Measurements from ENCODE around the gene CEP128.
A peak's percentile ranks its signal among the peaks of the same experiment; 100 is the strongest.

CEP128 gene

GRCh38 chr14:80692903-80693302 is 248.6 kb downstream of the CEP128 start:
- Histone ChIP-seq H2AFZ (ENCODE audit: low read depth, low read length) (no peak overlapping the region), H3K9me3 (ENCODE audit: insufficient read depth, low read length, severe bottlenecking) (no peaks in the 10 kb centered on the region), H4K20me1 (ENCODE audit: insufficient read depth, low read length) (no peaks in the 10 kb centered on the region), H3K9ac (ENCODE audit: low read depth, low read length) (no peak overlapping the region), H3K27ac (ENCODE audit: low read length) (no peak overlapping the region), H3K4me1 (ENCODE audit: insufficient read depth, low read length) (peaks cover 12% of the 10 kb centered on the region; the same call in 1 of the 2 replicates), H3K4me2 (ENCODE audit: insufficient read depth, low read length) (no peak overlapping the region), H3K79me2 (ENCODE audit: insufficient read depth, low read length) (no peaks in the 10 kb centered on the region), H3K36me3 (ENCODE audit: insufficient read depth, low read length) (peaks cover 14% of the 10 kb centered on the region; the same call in 1 of the 2 replicates), H3K27me3 (ENCODE audit: insufficient read depth, low read length, poor library complexity) (no peaks in the 10 kb centered on the region), H3K4me3 (ENCODE audit: low read depth in 1 of 2, low read length in 2 of 2) (no peak overlapping the region)
- TF ChIP-seq CTCF (IDR thresholded peaks at IDR 0.05; ENCODE audit: borderline replicate concordance, extremely low read depth, low read length, poor library complexity, severe bottlenecking) (no peak), EZH2 (IDR thresholded peaks at IDR 0.05; ENCODE audit: borderline replicate concordance, low read depth, low read length, severe bottlenecking) (no peak)
- no peak for ATAC-seq (ENCODE audit: insufficient read depth, low read depth)
- no peak for DNase-seq

- Histone ChIP-seq H3K4me1 (ENCODE audit: insufficient read depth, low read length) (no peaks in the 10 kb centered on the region), H3K27ac (ENCODE audit: low read length) (no peak overlapping the region), H4K20me1 (ENCODE audit: insufficient read depth, low read length) (no peaks in the 10 kb centered on the region), H3K9ac (ENCODE audit: low read depth, low read length) (no peak overlapping the region), H3K36me3 (ENCODE audit: insufficient read depth, low read length) (peaks cover 45% of the 10 kb centered on the region), H3K79me2 (ENCODE audit: insufficient read depth, low read length) (peaks cover 13% of the 10 kb centered on the region; the same call in 1 of the 2 replicates), H3K4me2 (ENCODE audit: insufficient read depth, low read length) (no peak overlapping the region), H3K4me3 (ENCODE audit: low read depth in 1 of 2, low read length in 2 of 2) (no peak overlapping the region), H3K27me3 (ENCODE audit: insufficient read depth, low read length, poor library complexity) (no peaks in the 10 kb centered on the region), H3K9me3 (ENCODE audit: insufficient read depth, low read length, severe bottlenecking) (peaks cover 46% of the 10 kb centered on the region), H2AFZ (ENCODE audit: low read depth, low read length) (no peak overlapping the region)
- TF ChIP-seq EZH2 (IDR thresholded peaks at IDR 0.05; ENCODE audit: borderline replicate concordance, low read depth, low read length, severe bottlenecking): no peak
- no peak for TF ChIP-seq CTCF (IDR thresholded peaks at IDR 0.05; ENCODE audit: borderline replicate concordance, extremely low read depth, low read length, poor library complexity, severe bottlenecking)
- no peak for ATAC-seq (ENCODE audit: insufficient read depth, low read depth)
- no peak for DNase-seq
Observed at GRCh38 chr14:80681651-80682050, 259.9 kb downstream of the CEP128 start.

- Histone ChIP-seq H3K4me1 (ENCODE audit: insufficient read depth, low read length) (no peaks in the 10 kb centered on the region), H3K79me2 (ENCODE audit: insufficient read depth, low read length) (peaks cover 13% of the 10 kb centered on the region; the same call in 1 of the 2 replicates), H2AFZ (ENCODE audit: low read depth, low read length) (no peak overlapping the region), H3K9me3 (ENCODE audit: insufficient read depth, low read length, severe bottlenecking) (peaks cover 46% of the 10 kb centered on the region), H3K9ac (ENCODE audit: low read depth, low read length) (no peak overlapping the region), H4K20me1 (ENCODE audit: insufficient read depth, low read length) (no peaks in the 10 kb centered on the region), H3K4me2 (ENCODE audit: insufficient read depth, low read length) (no peak overlapping the region), H3K4me3 (ENCODE audit: low read depth in 1 of 2, low read length in 2 of 2) (no peak overlapping the region), H3K27ac (ENCODE audit: low read length) (no peak overlapping the region), H3K27me3 (ENCODE audit: insufficient read depth, low read length, poor library complexity) (no peaks in the 10 kb centered on the region), H3K36me3 (ENCODE audit: insufficient read depth, low read length) (peaks cover 45% of the 10 kb centered on the region)
- TF ChIP-seq CTCF (IDR thresholded peaks at IDR 0.05; ENCODE audit: borderline replicate concordance, extremely low read depth, low read length, poor library complexity, severe bottlenecking): no peak
- TF ChIP-seq EZH2 (IDR thresholded peaks at IDR 0.05; ENCODE audit: borderline replicate concordance, low read depth, low read length, severe bottlenecking): no peak
- DNase-seq: peak; percentile 34
- ATAC-seq (ENCODE audit: insufficient read depth, low read depth): no peak
Observed at GRCh38 chr14:80679273-80679672, 262.3 kb downstream of the CEP128 start.

- TF ChIP-seq CTCF (IDR thresholded peaks at IDR 0.05; ENCODE audit: borderline replicate concordance, extremely low read depth, low read length, poor library complexity, severe bottlenecking): no peak
- TF ChIP-seq EZH2 (IDR thresholded peaks at IDR 0.05; ENCODE audit: borderline replicate concordance, low read depth, low read length, severe bottlenecking): no peak
- Histone ChIP-seq H3K79me2 (ENCODE audit: insufficient read depth, low read length) (peaks cover 8% of the 10 kb centered on the region; the same call in 1 of the 2 replicates), H3K9ac (ENCODE audit: low read depth, low read length) (no peak overlapping the region), H3K27me3 (ENCODE audit: insufficient read depth, low read length, poor library complexity) (no peaks in the 10 kb centered on the region), H3K9me3 (ENCODE audit: insufficient read depth, low read length, severe bottlenecking) (peaks cover 44% of the 10 kb centered on the region), H3K27ac (ENCODE audit: low read length) (no peak overlapping the region), H3K36me3 (ENCODE audit: insufficient read depth, low read length) (peaks cover 45% of the 10 kb centered on the region), H2AFZ (ENCODE audit: low read depth, low read length) (no peak overlapping the region), H3K4me1 (ENCODE audit: insufficient read depth, low read length) (no peaks in the 10 kb centered on the region), H4K20me1 (ENCODE audit: insufficient read depth, low read length) (no peaks in the 10 kb centered on the region), H3K4me3 (ENCODE audit: low read depth in 1 of 2, low read length in 2 of 2) (no peak overlapping the region), H3K4me2 (ENCODE audit: insufficient read depth, low read length) (no peak overlapping the region)
- ATAC-seq (ENCODE audit: insufficient read depth, low read depth): no peak
- no peak for DNase-seq
Observed at GRCh38 chr14:80678436-80678835, 263.1 kb downstream of the CEP128 start.

All from DND-41 (cell line).